Fibroblast of the aortic adventitia (primary cell): ENCODE results near the gene CENPT. TPM values are rescaled to one million over a fixed set of nuclear protein-coding genes. Genes with fewer than 3 reads are reported as not detected.

Experiments
- DNase-seq: peaks from one replicate; pipeline ENCODE4 v3.0.0-alpha.2; 2010; ENCODE audit warnings: low read depth
- H3K4me3 ChIP-seq: 2 replicates; pipeline ENCODE4 v1.5.1; 2011; ENCODE audit warnings: low read depth, mild to moderate bottlenecking, control low read depth, low read length, moderate library complexity
- CTCF ChIP-seq: IDR thresholded peaks from 2 replicates; pipeline ENCODE4 v1.5.1; 2011; ENCODE audit warnings: mild to moderate bottlenecking, low read length, control low read depth, inconsistent platforms; ENCODE audit not compliant: insufficient read depth
- total RNA-seq: library from RNA; depleted of rRNA; stranded (reverse); fragments of >200 nt; gene quantifications from 2 replicates; pipeline ENCODE4 v1.2.3, GENCODE V29; 2012; ENCODE audit warnings: low replicate concordance

Gene CENPT
- total RNA-seq, 1 donor, result 39.9 TPM

- H3K4me3 ChIP-seq, result peak overlapping the region; percentile 83
- DNase-seq, result no peak
- no peak for TF ChIP-seq CTCF
These were observed 625 bp upstream of the CENPT start for GRCh38 chr16:67848118-67848517.

- peak; percentile 86 for DNase-seq
- no peak for TF ChIP-seq CTCF
- peak within 1 kb of the TSS; percentile 83 for H3K4me3 ChIP-seq
These were observed 1.0 kb downstream of the CENPT start, which contains the start of gene NUTF2 for GRCh38 chr16:67846320-67847063. NUTF2 (plus strand) TSS chr16:67846933; CDS start chr16:67865131, 18,198 bp downstream.

- peak overlapping the region; percentile 83 for H3K4me3 ChIP-seq
- DNase-seq, result no peak
- no peak for TF ChIP-seq CTCF
These were observed 1.5 kb downstream of the CENPT start for GRCh38 chr16:67846063-67846319.

DNA sequence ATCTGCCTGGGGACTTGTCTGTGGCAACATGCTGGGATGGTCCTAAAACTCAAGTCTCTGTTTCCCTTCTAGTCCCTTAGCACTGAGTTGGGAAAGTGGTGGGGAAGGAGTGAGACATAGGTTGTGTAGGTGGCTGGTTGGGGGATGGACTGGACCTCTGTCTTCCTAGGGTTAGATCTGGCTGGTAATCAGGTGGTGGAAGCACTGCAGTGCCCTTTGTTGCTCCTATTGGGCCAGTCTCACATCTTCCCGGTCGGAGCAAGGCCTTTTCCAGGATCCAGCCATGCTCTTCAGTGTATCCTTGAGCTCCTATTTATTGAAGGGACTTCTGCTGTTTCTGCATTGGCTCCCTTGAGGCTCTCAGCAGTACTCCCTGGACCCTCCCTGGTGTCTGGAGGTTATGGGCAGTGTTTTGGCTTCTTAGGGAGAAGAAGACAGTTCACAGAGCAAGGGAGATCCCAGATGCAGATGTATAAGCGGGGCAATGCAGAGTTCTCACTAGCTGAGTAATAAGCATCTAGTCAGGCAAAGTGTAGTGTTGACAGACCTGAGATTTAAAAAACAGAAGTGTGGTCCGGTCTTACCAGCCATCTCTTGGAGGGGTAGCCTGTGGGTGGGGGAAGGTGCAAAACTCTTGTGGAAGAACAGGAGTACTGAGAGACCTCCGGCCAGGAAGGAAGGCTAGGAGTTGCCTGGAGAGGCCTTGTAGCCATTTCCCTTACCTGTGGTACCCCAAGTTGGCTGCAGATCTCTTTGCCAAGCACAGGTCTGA is 2.0 kb downstream of the CENPT start:
- TF ChIP-seq CTCF, result no peak

GRCh38 chr16:67844497-67844896 is 3.0 kb downstream of the CENPT start:
- TF ChIP-seq CTCF, result peak; percentile 55
- DNase-seq, result peak; percentile 47
- H3K4me3 ChIP-seq, result peak overlapping the region; percentile 7

More for the DNA sequence above, 2.0 kb downstream of the CENPT start:
- DNase-seq, result no peak
- peak overlapping the region; percentile 83 for H3K4me3 ChIP-seq

DNA sequence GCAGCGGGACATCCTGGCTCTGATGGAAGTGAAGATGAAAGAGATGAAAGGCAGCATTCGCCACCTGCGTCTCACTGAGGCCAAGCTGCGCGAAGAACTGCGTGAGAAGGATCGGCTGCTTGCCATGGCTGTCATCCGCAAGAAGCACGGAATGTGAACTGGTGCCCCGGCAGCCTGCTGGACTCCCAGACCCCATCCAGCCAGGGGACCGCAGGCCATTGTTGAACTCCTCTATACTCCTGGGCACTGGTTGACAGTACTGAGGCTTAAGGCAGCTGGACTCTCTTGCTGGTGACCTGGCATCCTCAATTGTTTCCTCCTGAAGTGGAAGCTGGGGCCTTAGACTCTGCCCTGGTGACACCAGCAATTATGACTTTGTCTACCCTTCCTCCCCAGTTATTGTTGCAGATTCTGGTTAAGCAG is 4.1 kb downstream of the CENPT start:
- peak overlapping the region; percentile 80 for H3K4me3 ChIP-seq
- DNase-seq, result no peak
- no peak for TF ChIP-seq CTCF
